Endodermal cell (in vitro differentiated cells): ENCODE results near the gene MAPK8IP1. TPM values are rescaled to one million over a fixed set of nuclear protein-coding genes. Genes with fewer than 3 reads are reported as not detected.
A peak's percentile ranks its signal among the peaks of the same experiment; 100 is the strongest.

ENCODE experiments used
- DNase-seq: peaks from one replicate; pipeline ENCODE4 v3.0.0-alpha.2; 2017
- H3K27ac ChIP-seq: 2 replicates; pipeline ENCODE4 v1.5.1; 2013; ENCODE audit warnings: mild to moderate bottlenecking, low read depth, low read length, moderate library complexity
- H3K27me3 ChIP-seq: 2 replicates; pipeline ENCODE4 v1.6.1; 2013; ENCODE audit warnings: mild to moderate bottlenecking, low read length, moderate library complexity; ENCODE audit not compliant: insufficient read depth, control insufficient read depth, poor library complexity, severe bottlenecking
- H3K36me3 ChIP-seq: 2 replicates; pipeline ENCODE4 v1.7.0; 2013; ENCODE audit warnings: mild to moderate bottlenecking, low read length, moderate library complexity; ENCODE audit not compliant: control insufficient read depth, insufficient read depth
- H3K4me1 ChIP-seq: one replicate; pipeline ENCODE4 v1.7.0; 2013; ENCODE audit warnings: low read length; ENCODE audit not compliant: control insufficient read depth, insufficient read depth
- H3K4me3 ChIP-seq: 2 replicates; pipeline ENCODE4 v1.5.1; 2013; ENCODE audit warnings: mild to moderate bottlenecking, low read length, moderate library complexity
- H3K9ac ChIP-seq: 2 replicates; pipeline ENCODE4 v1.6.1; 2013; ENCODE audit warnings: mild to moderate bottlenecking, low read length, moderate library complexity; ENCODE audit not compliant: poor library complexity, severe bottlenecking; ENCODE audit errors: extremely low read depth
- H3K9me3 ChIP-seq: 2 replicates; pipeline ENCODE4 v1.6.1; 2013; ENCODE audit warnings: mild to moderate bottlenecking, low read length, moderate library complexity; ENCODE audit not compliant: control insufficient read depth
- H3K27ac Mint-ChIP-seq: 2 replicates; pipeline ENCODE4 v1.8.0; 2020; ENCODE audit warnings: mixed read lengths
- H3K27me3 Mint-ChIP-seq: 2 replicates; pipeline ENCODE4 v1.8.0; 2021; ENCODE audit warnings: mild to moderate bottlenecking, mixed read lengths; ENCODE audit not compliant: insufficient read depth
- H3K36me3 Mint-ChIP-seq: 2 replicates; pipeline ENCODE4 v1.8.0; 2020; ENCODE audit warnings: low read depth, mixed read lengths
- H3K4me1 Mint-ChIP-seq: 2 replicates; pipeline ENCODE4 v1.8.0; 2020; ENCODE audit warnings: mixed read lengths
- H3K4me3 Mint-ChIP-seq: 2 replicates; pipeline ENCODE4 v1.8.0; 2020; ENCODE audit warnings: mild to moderate bottlenecking, moderate library complexity, mixed read lengths
- H3K9me3 Mint-ChIP-seq: 2 replicates; pipeline ENCODE4 v1.8.0; 2020; ENCODE audit warnings: mild to moderate bottlenecking, mixed read lengths
- CTCF ChIP-seq: fragments of 200-600 bp; sonication (generic); conservative IDR thresholded peaks from 2 replicates; pipeline ENCODE4 v1.5.0; 2021; ENCODE audit warnings: antibody characterized with exemption, mild to moderate bottlenecking
- WGBS, 2 experiments: methylation state at CpG; one replicate each; pipeline versions ENCODE4 v1.1.5 to v1.1.7; 2013; ENCODE audit warnings: missing lambda C conversion rate in 2 of 2, mixed read lengths in 1 of 2; ENCODE audit not compliant: insufficient coverage in 1 of 2, insufficient read length in 1 of 2; 5-methylcytosine and 5-hydroxymethylcytosine counted together
- total RNA-seq, 2 donors: library from RNA; stranded (reverse); fragmentation: NEBNext Ultra II Directional in 1 of 2; extraction: Animal tissue kit (Norgen Biotek cat#: 25700) in 1 of 2; gene quantifications; 2 replicates in 1 of 2; 3 replicates in 1 of 2; pipeline ENCODE4 v1.2.1, GENCODE V29; 2021

Gene MAPK8IP1
- total RNA-seq, 2 donors from 2014 or later: 11.2 to 12.8 TPM

GRCh38 chr11:45934580-45935318 is 49.3 kb downstream of the MAPK8IP1 start:
- Histone ChIP-seq H3K9me3 (no peaks in the 10 kb centered on the region), H3K27me3 (no peaks in the 10 kb centered on the region), H3K27ac (no peak overlapping the region), H3K4me3 (no peak overlapping the region), H3K36me3 (peaks cover 44% of the 10 kb centered on the region), H3K9ac (no peak overlapping the region), H3K4me1 (peaks cover 6% of the 10 kb centered on the region)
- Mint-ChIP-seq H3K36me3 (peaks cover 42% of the 10 kb centered on the region), H3K27ac (peak overlapping the region; percentile 61), H3K27me3 (no peaks in the 10 kb centered on the region), H3K9me3 (no peaks in the 10 kb centered on the region), H3K4me1 (peaks cover 12% of the 10 kb centered on the region), H3K4me3 (no peak overlapping the region)
- TF ChIP-seq CTCF: no peak
- no peak for DNase-seq
- WGBS, 2 experiments: 92 to 94% methylated on average over 12 of the region's 12 CpGs

DNA sequence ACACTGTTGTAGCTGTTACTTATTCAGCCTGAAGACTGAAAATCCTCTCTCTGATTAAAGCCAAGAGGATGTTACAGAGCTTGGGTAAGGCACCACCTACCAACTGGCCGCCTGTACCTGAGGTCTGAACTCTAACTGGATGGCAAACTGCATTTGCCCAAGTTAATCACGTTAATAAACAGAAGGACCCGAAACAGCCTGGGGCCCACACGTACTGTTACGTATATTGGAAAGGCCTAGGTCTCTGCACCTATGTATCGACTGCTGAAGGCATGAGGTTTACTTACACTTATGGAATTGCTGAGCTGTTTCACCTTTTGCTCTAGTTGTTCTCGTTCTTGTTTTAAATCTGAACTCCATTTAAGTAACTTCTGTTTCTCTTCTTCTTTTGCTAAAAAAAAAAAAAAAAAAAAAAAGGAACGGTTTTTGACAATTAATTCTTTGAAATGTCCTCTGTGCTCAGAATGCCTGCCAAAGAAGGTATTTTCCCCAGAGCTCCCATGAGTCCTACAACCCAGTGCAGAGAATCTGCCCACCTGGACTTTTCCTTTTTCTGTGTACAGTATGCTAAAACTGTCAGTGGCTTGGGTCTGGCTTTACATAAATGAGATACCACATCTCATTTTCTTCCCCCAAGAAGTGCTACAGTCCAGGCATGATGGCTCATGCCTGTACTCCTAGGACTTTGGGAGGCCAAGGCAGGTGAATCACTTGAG is 50.1 kb downstream of the MAPK8IP1 start:
- TF ChIP-seq CTCF: no peak
- 88 to 94% methylated on average over 7 of the region's 8 CpGs for WGBS, 2 experiments

DNA sequence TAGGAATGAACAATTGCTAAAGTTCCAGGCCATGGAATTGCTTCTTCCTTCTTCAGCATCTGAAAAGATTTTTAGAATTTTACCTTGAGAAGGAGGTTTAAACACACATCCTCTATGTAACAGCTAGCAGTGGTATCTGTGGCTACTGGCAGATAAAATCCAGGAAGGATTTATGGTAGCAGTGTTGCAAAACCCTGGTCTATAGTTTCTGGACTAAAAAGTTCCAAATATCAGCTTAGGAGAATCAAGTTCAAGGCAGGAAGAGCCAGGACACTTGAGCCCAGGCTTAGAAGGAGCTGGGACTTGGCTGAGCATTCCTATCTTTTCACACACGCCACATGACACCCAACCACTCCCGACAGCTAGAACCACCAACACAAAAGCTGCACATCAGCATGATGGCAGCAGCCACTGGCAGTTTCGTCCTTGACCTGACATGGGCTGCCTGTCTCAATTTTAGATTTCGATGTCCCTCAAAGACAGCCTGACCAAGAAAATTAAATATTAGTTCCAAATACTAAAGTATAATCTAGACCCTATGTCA is 51.1 kb downstream of the MAPK8IP1 start:
- Histone ChIP-seq H3K9ac (no peak overlapping the region), H3K27me3 (no peaks in the 10 kb centered on the region), H3K27ac (no peak overlapping the region), H3K36me3 (peaks cover 45% of the 10 kb centered on the region), H3K4me3 (no peak overlapping the region), H3K4me1 (peaks cover 6% of the 10 kb centered on the region), H3K9me3 (no peaks in the 10 kb centered on the region)
- TF ChIP-seq CTCF: no peak
- no peak overlapping the region for H3K4me3 Mint-ChIP-seq
- H3K4me1 Mint-ChIP-seq: peaks cover 12% of the 10 kb centered on the region
- no peaks in the 10 kb centered on the region for H3K9me3 Mint-ChIP-seq
- 96% methylated on average over 4 of the region's 4 CpGs; no CpG with 5 or more reads in 1 of the 2 experiments for WGBS, 2 experiments
- no peak for DNase-seq
- no peak overlapping the region for H3K27ac Mint-ChIP-seq
- H3K36me3 Mint-ChIP-seq: peaks cover 44% of the 10 kb centered on the region
- H3K27me3 Mint-ChIP-seq: no peaks in the 10 kb centered on the region

More for the DNA sequence above, 50.1 kb downstream of the MAPK8IP1 start:
- no peaks in the 10 kb centered on the region for H3K9me3 ChIP-seq
- Mint-ChIP-seq H3K9me3 (no peaks in the 10 kb centered on the region), H3K27ac (no peak overlapping the region), H3K27me3 (no peaks in the 10 kb centered on the region), H3K4me3 (no peak overlapping the region), H3K36me3 (peaks cover 42% of the 10 kb centered on the region), H3K4me1 (peaks cover 12% of the 10 kb centered on the region)
- no peak overlapping the region for H3K27ac ChIP-seq
- H3K36me3 ChIP-seq: peaks cover 44% of the 10 kb centered on the region
- H3K4me3 ChIP-seq: no peak overlapping the region
- no peak for DNase-seq
- peaks cover 6% of the 10 kb centered on the region for H3K4me1 ChIP-seq
- no peaks in the 10 kb centered on the region for H3K27me3 ChIP-seq
- no peak overlapping the region for H3K9ac ChIP-seq
